Thyroid gland (tissue), 4 donors: Measurements from ENCODE around the gene PDP2.

Source experiments
- POLR2A ChIP-seq, 2 donors: fragments of 450-650 bp; IDR thresholded peaks; one replicate each; pipeline ENCODE4 v1.6.1; 2017; ENCODE audit warnings: antibody characterized with exemption in 2 of 2, mild to moderate bottlenecking in 2 of 2, moderate library complexity in 1 of 2
- TF ChIP-seq, protein P1 (sequence below), 6 experiments: fragments of 200-600 bp in 3 of 6; fragments of 450-650 bp in 3 of 6; sonication (generic) in 3 of 6; IDR thresholded peaks; one replicate each; pipeline ENCODE4 v1.5.1; 2016 to 2019; ENCODE audit warnings: antibody characterized with exemption in 6 of 6, mild to moderate bottlenecking in 2 of 6, inconsistent platforms in 1 of 6, moderate library complexity in 1 of 6

DNA sequence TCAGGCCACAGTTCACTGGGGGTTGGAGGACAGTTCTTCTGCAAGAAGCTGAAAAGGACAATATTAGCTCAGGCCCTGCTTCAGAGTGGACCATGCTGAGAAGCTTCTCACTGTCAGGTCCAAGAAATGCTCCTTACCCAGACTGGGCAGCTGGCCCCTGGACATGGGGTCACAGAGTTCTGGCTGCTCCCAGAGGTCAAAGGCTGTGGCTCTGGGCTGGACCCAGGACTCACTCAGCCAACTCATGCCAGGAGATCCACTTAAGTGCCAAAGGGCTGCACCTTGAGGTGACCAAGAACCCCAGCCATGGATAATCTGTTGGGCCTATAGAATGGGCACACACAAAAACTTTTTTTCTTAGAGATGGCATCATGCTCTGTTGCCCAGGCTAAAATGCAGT lies 59.1 kb downstream of the PDP2 start:
- TF ChIP-seq, protein P1, sequence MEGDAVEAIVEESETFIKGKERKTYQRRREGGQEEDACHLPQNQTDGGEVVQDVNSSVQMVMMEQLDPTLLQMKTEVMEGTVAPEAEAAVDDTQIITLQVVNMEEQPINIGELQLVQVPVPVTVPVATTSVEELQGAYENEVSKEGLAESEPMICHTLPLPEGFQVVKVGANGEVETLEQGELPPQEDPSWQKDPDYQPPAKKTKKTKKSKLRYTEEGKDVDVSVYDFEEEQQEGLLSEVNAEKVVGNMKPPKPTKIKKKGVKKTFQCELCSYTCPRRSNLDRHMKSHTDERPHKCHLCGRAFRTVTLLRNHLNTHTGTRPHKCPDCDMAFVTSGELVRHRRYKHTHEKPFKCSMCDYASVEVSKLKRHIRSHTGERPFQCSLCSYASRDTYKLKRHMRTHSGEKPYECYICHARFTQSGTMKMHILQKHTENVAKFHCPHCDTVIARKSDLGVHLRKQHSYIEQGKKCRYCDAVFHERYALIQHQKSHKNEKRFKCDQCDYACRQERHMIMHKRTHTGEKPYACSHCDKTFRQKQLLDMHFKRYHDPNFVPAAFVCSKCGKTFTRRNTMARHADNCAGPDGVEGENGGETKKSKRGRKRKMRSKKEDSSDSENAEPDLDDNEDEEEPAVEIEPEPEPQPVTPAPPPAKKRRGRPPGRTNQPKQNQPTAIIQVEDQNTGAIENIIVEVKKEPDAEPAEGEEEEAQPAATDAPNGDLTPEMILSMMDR (IDR thresholded peaks at IDR 0.05), result no peak
- TF ChIP-seq POLR2A (IDR thresholded peaks at IDR 0.05), result no peak
